GM19455 (cell line): ENCODE results near the gene MFAP5.

Experiments
- ATAC-seq: cut with Tn5 transposase; IDR thresholded peaks from one replicate; pipeline ENCODE4 v1.9.1; 2021; ENCODE audit not compliant: unreplicated experiment

Gene MFAP5

GRCh38 chr12:8662593-8662992 is at the start of gene MFAP5:
Gene MFAP5, minus strand, starts transcription at chr12:8662826. Its CDS starts 722 bp downstream, at chr12:8662104.
- no peak for ATAC-seq

- no peak for ATAC-seq
Measured at GRCh38 chr12:8709124-8709830, 46.7 kb upstream of the MFAP5 start.

GRCh38 chr12:8702159-8702558 is 39.5 kb upstream of the MFAP5 start:
- ATAC-seq = no peak

GRCh38 chr12:8701046-8701660 is 38.5 kb upstream of the MFAP5 start:
- no peak for ATAC-seq

- no peak for ATAC-seq
Measured at GRCh38 chr12:8699714-8700113, 37.1 kb upstream of the MFAP5 start.

GRCh38 chr12:8698879-8699278 is 36.3 kb upstream of the MFAP5 start:
- no peak for ATAC-seq

GRCh38 chr12:8698132-8698851 is 35.7 kb upstream of the MFAP5 start:
- peak; percentile 27 for ATAC-seq

- peak; percentile 84 for ATAC-seq
Measured at GRCh38 chr12:8697476-8698131, 35.0 kb upstream of the MFAP5 start, which contains the start of gene RIMKLB. Gene RIMKLB, plus strand, starts transcription at chr12:8697991. Its CDS starts 15,876 bp downstream, at chr12:8713867.

GRCh38 chr12:8697120-8697475 is 34.5 kb upstream of the MFAP5 start:
- ATAC-seq = peak; percentile 16

GRCh38 chr12:8696442-8697090 is 33.9 kb upstream of the MFAP5 start:
- ATAC-seq = no peak

GRCh38 chr12:8695116-8695515 is 32.5 kb upstream of the MFAP5 start:
- ATAC-seq = no peak

- no peak for ATAC-seq
Measured at GRCh38 chr12:8692573-8692972, 29.9 kb upstream of the MFAP5 start.

GRCh38 chr12:8689681-8690080 is 27.1 kb upstream of the MFAP5 start:
- no peak for ATAC-seq

GRCh38 chr12:8687846-8688601 is 25.4 kb upstream of the MFAP5 start:
- ATAC-seq = no peak

- no peak for ATAC-seq
Measured at GRCh38 chr12:8685051-8685450, 22.4 kb upstream of the MFAP5 start.

GRCh38 chr12:8681129-8681884 is 18.7 kb upstream of the MFAP5 start:
- no peak for ATAC-seq

GRCh38 chr12:8680533-8680932 is 17.9 kb upstream of the MFAP5 start:
- no peak for ATAC-seq

- ATAC-seq = no peak
Measured at GRCh38 chr12:8678661-8679111, 16.1 kb upstream of the MFAP5 start.

GRCh38 chr12:8677362-8677761 is 14.7 kb upstream of the MFAP5 start:
- no peak for ATAC-seq
